ENCODE measurements around the gene C17orf58. TPM values are rescaled to one million over a fixed set of nuclear protein-coding genes. Genes with fewer than 3 reads are reported as not detected.
"Not testable (repeated sequence)": the region's sequence is repeated elsewhere in the genome, so short reads cannot be mapped to it uniquely, and the experiment has no call there.

C17orf58 gene
- total RNA-seq (14.0 TPM), polyA plus RNA-seq (ENCODE audit: insufficient read depth in 1 of 8, insufficient read length in 8 of 8, low replicate concordance in 1 of 8) (10 to 100 TPM; 14.5 to 22.9 (median 16.1) TPM)
- long read RNA-seq, donor 1, partial matches to known transcripts = 0 of 4 reads
- long read RNA-seq, donor 1, other reads (novel, unspliced or antisense) = 0 of 4 reads
- long read RNA-seq, donor 2, partial matches to known transcripts = 0 of 1 reads
- long read RNA-seq, donor 2, other reads (novel, unspliced or antisense) = 0 of 1 reads
- long read RNA-seq, donor 3, transcript C17orf58-202 (3 exons, 1,082 nt) = major isoform, 7 of 13 reads
- long read RNA-seq, donor 3, partial matches to known transcripts = 0 of 13 reads
- long read RNA-seq, donor 3, other reads (novel, unspliced or antisense) = 0 of 13 reads
- long read RNA-seq, donor 4, partial matches to known transcripts = 0 of 3 reads
- long read RNA-seq, donor 4, other reads (novel, unspliced or antisense) = 0 of 3 reads
- long read RNA-seq, donor 5, partial matches to known transcripts = 5 of 12 reads
- long read RNA-seq, donor 5, other reads (novel, unspliced or antisense) = 0 of 12 reads
- long read RNA-seq, donor 6, transcript C17orf58-204 (4 exons, 2,065 nt) = major isoform, 6 of 12 reads
- long read RNA-seq, donor 6, partial matches to known transcripts = 0 of 12 reads
- long read RNA-seq, donor 6, other reads (novel, unspliced or antisense) = 0 of 12 reads
- long read RNA-seq, donor 7, transcript C17orf58-204 (4 exons, 2,065 nt) = major isoform, 5 of 11 reads
- long read RNA-seq, donor 7, partial matches to known transcripts = 0 of 11 reads
- long read RNA-seq, donor 7, other reads (novel, unspliced or antisense) = 0 of 11 reads
- long read RNA-seq, donor 8, partial matches to known transcripts = 0 of 5 reads
- long read RNA-seq, donor 8, other reads (novel, unspliced or antisense) = 0 of 5 reads
- long read RNA-seq, donor 9, partial matches to known transcripts = 0 of 6 reads
- long read RNA-seq, donor 9, other reads (novel, unspliced or antisense) = 0 of 6 reads
- long read RNA-seq, donor 10, partial matches to known transcripts = 0 of 6 reads
- long read RNA-seq, donor 10, other reads (novel, unspliced or antisense) = 0 of 6 reads
- long read RNA-seq, donor 11, transcript C17orf58-204 (4 exons, 2,065 nt) = major isoform, 7 of 12 reads
- long read RNA-seq, donor 11, partial matches to known transcripts = 0 of 12 reads
- long read RNA-seq, donor 11, other reads (novel, unspliced or antisense) = 0 of 12 reads

DNA sequence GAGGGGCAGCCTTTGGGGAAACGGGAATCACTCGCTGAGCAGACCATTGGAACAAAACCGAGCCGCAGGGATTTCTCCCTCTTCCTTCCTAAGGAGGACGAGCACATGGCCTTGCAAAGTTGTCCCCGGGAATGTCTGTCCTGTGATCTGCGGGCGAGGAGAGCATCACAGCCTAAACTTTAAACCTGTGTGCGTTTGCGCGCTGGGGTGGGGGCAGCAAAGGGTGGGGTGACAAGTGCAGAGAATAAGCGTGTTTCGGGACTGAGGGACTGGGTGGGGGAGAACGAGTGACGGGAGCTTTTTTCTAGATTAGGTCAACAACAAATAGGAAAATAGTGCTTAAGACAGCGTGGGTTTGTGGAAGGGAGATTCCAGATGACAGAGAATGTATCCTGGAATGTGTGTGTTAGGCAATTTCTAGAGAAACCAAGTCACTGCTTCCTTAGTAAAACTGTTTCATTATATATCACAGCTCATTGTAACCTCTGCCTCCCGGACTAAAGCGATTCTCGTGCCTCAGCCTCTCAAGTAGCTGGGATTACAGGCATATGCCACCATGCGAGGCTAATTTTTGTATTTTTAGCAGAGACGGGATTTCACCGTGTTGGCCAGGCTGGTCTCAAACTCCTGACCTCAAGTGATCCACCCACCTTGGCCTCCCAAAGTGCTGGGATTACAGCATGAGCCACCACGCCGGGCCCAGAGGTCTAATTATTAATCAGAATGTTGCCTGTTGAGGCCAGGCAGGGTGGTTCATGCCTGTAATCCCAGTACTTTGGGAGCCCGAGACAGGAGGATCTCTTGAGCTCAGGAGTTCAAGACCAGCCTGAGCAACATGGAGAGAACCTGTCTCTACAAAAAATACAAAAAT lies at the start of gene C17orf58:
TSS of gene C17orf58 (minus strand) at position 169 of the 871 bp plus-strand sequence. CDS start 271 bp downstream, outside the sequence.
- H3K36me3 ChIP-seq (ENCODE audit: control insufficient read depth, insufficient read depth, low read length); H3K9me3 ChIP-seq (replicated peaks; ENCODE audit: control insufficient read depth, low read depth, low read length); H3K27me3 ChIP-seq (ENCODE audit: control insufficient read depth, insufficient read depth, low read length): not testable (repeated sequence)
- Histone ChIP-seq H3K4me1 (ENCODE audit: control insufficient read depth, insufficient read depth, low read length) (peaks cover 22% of the 10 kb centered on the region), H3K4me3 (ENCODE audit: low read length) (peak within 1 kb of the TSS; percentile 62), H3K27ac (ENCODE audit: low read length) (peak within 1 kb of the TSS; percentile 98)
- 17% methylated on average over 13 of the region's 25 CpGs for WGBS (ENCODE audit: insufficient coverage)
- DNase-seq = peak; percentile 53

DNA sequence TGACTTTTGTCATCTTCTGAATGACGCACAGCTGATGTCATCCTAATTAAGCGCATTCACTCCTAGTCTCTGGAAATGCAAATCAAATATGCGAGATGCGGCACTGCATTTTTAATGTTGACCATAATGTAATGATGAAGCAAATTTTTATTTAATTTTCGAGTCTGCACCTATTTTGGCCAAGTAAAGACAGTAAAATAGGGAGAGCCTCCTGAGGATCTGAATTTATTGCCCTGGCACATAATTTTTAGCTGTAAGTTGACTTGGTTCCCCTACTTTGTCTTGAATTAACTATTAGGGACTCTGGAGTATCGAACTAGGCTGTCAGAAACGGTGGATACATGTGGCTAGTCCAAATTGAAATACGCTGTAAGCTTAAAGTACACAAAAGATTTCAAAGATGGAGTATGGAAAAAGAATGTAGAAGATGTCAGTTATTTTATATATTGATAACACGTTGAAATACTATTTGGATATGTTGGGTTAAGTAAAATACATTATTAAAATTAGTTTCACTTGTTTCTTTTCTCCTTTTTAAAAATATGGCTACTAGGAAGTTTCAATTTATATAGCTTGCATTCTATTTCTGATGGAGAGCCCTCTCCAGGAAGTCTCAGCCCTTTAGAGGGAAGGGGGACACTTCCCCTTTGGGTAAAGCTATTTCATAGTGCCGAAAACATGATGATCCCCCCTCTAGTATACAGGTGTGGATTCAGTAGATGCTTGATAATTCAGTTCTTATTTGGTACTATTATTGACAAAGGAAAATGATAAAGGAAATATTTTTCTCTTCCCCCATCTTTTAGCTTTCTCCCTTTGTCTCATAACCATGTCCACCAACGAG lies 40.3 kb upstream of the C17orf58 start:
- H3K27me3 ChIP-seq (ENCODE audit: control insufficient read depth, insufficient read depth, low read length) = no peaks in the 10 kb centered on the region
- H3K36me3 ChIP-seq (ENCODE audit: control insufficient read depth, insufficient read depth, low read length) = peaks cover 34% of the 10 kb centered on the region
- H3K4me1 ChIP-seq (ENCODE audit: control insufficient read depth, insufficient read depth, low read length) = peaks cover 11% of the 10 kb centered on the region
- peak overlapping the region; percentile 88 for H3K27ac ChIP-seq (ENCODE audit: low read length)
- H3K9me3 ChIP-seq (replicated peaks; ENCODE audit: control insufficient read depth, low read depth, low read length) = no peaks in the 10 kb centered on the region
- DNase-seq = no peak
- H3K4me3 ChIP-seq (ENCODE audit: low read length) = peak overlapping the region; percentile 95
- no CpG with 5 or more reads among the region's 11 CpGs for WGBS (ENCODE audit: insufficient coverage)

DNA sequence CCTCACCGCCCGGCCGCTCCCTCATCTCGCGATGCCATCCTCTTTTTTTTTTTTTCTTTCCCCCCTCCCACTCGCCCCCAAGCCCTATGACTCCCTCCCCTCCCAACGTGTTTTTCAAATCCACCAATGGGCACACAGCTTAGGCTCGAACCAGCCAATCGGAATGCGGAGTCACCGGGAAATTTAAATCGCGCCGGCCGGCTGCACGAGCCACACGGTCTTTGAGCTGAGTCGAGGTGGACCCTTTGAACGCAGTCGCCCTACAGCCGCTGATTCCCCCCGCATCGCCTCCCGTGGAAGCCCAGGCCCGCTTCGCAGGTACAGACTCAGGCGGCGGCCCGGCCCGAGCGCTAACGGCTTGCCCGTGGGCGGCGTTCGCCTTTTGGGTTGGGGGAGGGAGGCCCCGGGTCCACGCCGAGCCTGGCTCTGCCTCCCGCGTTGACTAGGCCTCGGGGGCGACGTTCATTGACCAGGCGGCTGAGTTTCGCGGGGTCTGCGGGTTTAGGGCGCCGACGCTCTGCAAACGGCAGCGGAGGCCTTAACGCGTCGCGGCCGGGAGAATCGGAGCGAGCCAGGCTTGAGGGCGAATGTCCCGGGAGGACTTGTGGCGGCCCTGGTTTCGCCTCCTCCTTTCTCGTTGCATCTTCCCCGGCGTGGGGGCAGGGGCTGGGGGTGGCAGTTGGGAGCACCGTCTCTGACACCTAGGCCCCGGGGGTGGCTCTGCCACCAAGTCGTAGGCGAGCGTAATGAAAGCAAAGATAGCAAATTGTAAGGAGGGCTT lies 39.4 kb upstream of the C17orf58 start, which contains the start of gene KPNA2:
TSS of gene KPNA2 (plus strand) at position 213 of the 781 bp plus-strand sequence. CDS start 1,398 bp downstream, outside the sequence.
- H3K36me3 ChIP-seq (ENCODE audit: control insufficient read depth, insufficient read depth, low read length) = peaks cover 26% of the 10 kb centered on the region
- under 1% methylated on average over 63 of the region's 72 CpGs for WGBS (ENCODE audit: insufficient coverage)
- no peaks in the 10 kb centered on the region for H3K27me3 ChIP-seq (ENCODE audit: control insufficient read depth, insufficient read depth, low read length)
- H3K4me3 ChIP-seq (ENCODE audit: low read length) = peak within 1 kb of the TSS; percentile 95
- H3K4me1 ChIP-seq (ENCODE audit: control insufficient read depth, insufficient read depth, low read length) = peaks cover 11% of the 10 kb centered on the region
- DNase-seq = peak; percentile 100
- H3K27ac ChIP-seq (ENCODE audit: low read length) = peak within 1 kb of the TSS; percentile 88
- no peaks in the 10 kb centered on the region for H3K9me3 ChIP-seq (replicated peaks; ENCODE audit: control insufficient read depth, low read depth, low read length)

DNA sequence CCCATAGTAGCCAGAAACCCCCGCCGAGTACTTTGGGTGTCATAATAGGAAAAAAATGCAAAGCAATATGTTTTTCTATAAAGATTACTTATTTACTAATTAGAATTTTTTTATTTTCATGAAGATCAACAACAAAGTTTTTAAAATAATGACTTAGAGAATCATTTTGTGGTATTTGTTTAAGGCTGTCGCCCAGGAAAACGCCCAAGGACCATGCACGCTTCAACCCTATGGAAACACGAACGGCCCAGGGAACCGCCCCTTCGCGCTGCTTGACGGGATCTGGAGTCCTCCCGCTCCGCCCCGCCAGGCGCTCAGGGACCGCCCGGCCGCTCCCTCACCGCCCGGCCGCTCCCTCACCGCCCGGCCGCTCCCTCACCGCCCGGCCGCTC lies 38.9 kb upstream of the C17orf58 start:
- whole genome bisulfite sequencing (ENCODE audit: insufficient coverage) = 0% methylated on average over 8 of the region's 27 CpGs
- H3K4me3 ChIP-seq (ENCODE audit: low read length) = peak overlapping the region; percentile 33
- H3K9me3 ChIP-seq (replicated peaks; ENCODE audit: control insufficient read depth, low read depth, low read length) = no peaks in the 10 kb centered on the region
- DNase-seq = no peak
- peaks cover 22% of the 10 kb centered on the region for H3K36me3 ChIP-seq (ENCODE audit: control insufficient read depth, insufficient read depth, low read length)
- no peaks in the 10 kb centered on the region for H3K27me3 ChIP-seq (ENCODE audit: control insufficient read depth, insufficient read depth, low read length)
- peaks cover 11% of the 10 kb centered on the region for H3K4me1 ChIP-seq (ENCODE audit: control insufficient read depth, insufficient read depth, low read length)
- peak overlapping the region; percentile 15 for H3K27ac ChIP-seq (ENCODE audit: low read length)

DNA sequence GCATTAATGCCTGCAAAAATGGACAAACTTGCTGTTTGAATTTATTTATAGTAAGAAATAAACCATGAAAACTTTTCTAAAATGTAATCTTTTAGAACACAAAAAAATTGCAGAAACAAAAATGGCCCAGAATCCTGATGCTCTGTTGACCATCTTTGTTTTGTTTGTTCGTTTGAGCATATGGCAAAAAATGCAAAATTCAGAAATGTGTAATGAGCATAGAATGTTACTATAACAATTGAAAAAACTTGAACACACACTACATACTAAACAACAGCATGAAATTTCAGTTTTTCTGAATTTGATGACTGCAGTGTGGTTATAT lies 38.1 kb upstream of the C17orf58 start:
- Histone ChIP-seq H3K4me3 (ENCODE audit: low read length) (no peak overlapping the region), H3K36me3 (ENCODE audit: control insufficient read depth, insufficient read depth, low read length) (peaks cover 19% of the 10 kb centered on the region), H3K4me1 (ENCODE audit: control insufficient read depth, insufficient read depth, low read length) (peaks cover 14% of the 10 kb centered on the region), H3K9me3 (replicated peaks; ENCODE audit: control insufficient read depth, low read depth, low read length) (no peaks in the 10 kb centered on the region), H3K27me3 (ENCODE audit: control insufficient read depth, insufficient read depth, low read length) (no peaks in the 10 kb centered on the region), H3K27ac (ENCODE audit: low read length) (peak overlapping the region; percentile 15)
- WGBS (ENCODE audit: insufficient coverage) = no CpG with 5 or more reads among the region's 1 CpG
- no peak for DNase-seq

DNA sequence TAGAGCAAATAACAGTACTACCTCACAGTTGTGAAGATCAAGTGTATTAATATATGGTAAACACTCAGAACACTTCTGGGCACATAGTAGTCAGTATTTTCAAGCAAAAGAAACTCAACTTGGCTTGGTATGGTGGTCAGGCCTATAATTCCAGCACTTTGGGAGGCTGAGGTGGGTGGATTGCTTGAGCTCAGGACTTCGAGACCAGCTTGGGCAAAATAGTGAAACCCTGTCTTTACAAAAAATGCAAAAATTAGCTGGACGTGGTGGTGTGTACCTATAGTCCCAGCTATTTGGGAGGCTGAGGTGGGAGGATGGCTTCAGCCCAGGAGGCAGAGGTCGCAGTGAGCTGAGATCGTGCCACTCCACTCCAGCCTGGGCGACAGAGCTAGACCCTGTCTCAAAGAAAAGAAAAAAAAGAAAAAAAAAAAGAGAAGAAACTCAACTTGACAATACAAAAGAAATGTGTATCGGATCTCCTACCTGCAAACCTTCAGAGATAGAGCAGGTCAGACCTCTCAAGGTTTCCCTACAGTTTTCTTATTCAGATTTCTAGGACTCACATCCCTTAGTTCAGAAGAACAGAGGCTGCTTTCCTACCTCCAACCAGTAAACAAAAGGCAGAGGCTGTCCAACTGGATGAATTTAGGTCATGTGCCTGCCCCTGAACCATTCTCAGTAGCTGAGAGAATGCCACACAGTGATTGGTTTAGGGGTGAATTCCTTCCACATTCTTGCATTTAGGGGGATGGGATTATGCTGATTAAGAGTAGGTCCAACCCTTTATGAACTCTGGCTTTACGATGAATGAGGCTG lies 37.6 kb upstream of the C17orf58 start:
- H3K4me3 ChIP-seq (ENCODE audit: low read length) = no peak overlapping the region
- peaks cover 14% of the 10 kb centered on the region for H3K36me3 ChIP-seq (ENCODE audit: control insufficient read depth, insufficient read depth, low read length)
- DNase-seq = peak; percentile 34
- H3K4me1 ChIP-seq (ENCODE audit: control insufficient read depth, insufficient read depth, low read length) = peaks cover 14% of the 10 kb centered on the region
- no peaks in the 10 kb centered on the region for H3K9me3 ChIP-seq (replicated peaks; ENCODE audit: control insufficient read depth, low read depth, low read length)
- whole genome bisulfite sequencing (ENCODE audit: insufficient coverage) = 100% methylated on average over 2 of the region's 7 CpGs
- H3K27ac ChIP-seq (ENCODE audit: low read length) = peak overlapping the region; percentile 56
- no peaks in the 10 kb centered on the region for H3K27me3 ChIP-seq (ENCODE audit: control insufficient read depth, insufficient read depth, low read length)

DNA sequence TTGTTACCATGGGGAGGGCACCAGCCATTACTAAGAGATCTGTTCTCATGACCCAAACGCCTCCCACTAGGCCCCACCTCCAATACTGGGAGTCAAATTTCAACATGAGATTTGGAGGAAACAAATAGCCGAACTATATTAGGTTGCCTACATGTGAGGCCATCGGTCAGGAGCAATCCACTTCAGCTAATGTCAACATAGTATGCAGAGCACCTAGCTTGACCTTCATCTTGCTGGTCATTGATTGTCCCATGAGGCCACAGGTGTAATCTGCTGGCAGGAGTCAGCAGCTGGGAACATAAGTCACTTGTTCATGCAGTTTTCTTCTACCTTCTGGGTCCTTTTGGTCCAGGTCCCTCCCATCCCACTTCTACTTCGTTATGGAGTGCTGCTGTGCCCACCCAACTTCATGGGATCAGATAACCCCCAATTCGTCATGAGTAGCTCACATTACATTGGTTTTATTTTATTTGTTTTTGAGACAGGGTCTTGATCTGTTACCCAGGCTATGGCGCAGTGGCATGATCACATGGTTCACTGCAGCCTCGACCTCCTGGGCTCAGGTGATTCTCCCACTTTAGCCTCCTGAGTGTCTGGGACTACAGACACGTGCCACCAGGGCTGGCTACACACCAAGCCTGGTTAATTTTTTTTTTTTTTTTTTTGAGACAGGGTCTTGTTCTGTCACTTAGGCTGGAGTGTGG lies 33.4 kb upstream of the C17orf58 start:
- Histone ChIP-seq H3K27me3 (ENCODE audit: control insufficient read depth, insufficient read depth, low read length) (no peaks in the 10 kb centered on the region), H3K36me3 (ENCODE audit: control insufficient read depth, insufficient read depth, low read length) (no peaks in the 10 kb centered on the region), H3K27ac (ENCODE audit: low read length) (no peak overlapping the region), H3K4me1 (ENCODE audit: control insufficient read depth, insufficient read depth, low read length) (peaks cover 8% of the 10 kb centered on the region), H3K9me3 (replicated peaks; ENCODE audit: control insufficient read depth, low read depth, low read length) (no peaks in the 10 kb centered on the region), H3K4me3 (ENCODE audit: low read length) (no peak overlapping the region)
- WGBS (ENCODE audit: insufficient coverage) = 47% methylated on average over 5 of the region's 8 CpGs
- no peak for DNase-seq
